Measurements from ENCODE around the gene CRADD. TPM values are rescaled to one million over a fixed set of nuclear protein-coding genes. Genes with fewer than 3 reads are reported as not detected.

CRADD gene
- polyA plus RNA-seq, 1 of the 3 experiments (the other 2 are of a cell fraction) = 13.6 TPM

- Histone ChIP-seq H3K4me2 (no peak overlapping the region), H3F3A (replicated peaks; ENCODE audit: insufficient read depth) (no peaks in the 10 kb centered on the region), H3K4me1 (ENCODE audit: control insufficient read depth in 1 of 2, insufficient read depth in 2 of 2, low read depth in 1 of 2, low read length in 1 of 2) (peaks cover 0 to 4% of the 10 kb centered on the region in 2 experiments; a peak in 2 of 4 replicates), H2AFZ (ENCODE audit: low read depth) (no peak overlapping the region), H3K79me2 (ENCODE audit: insufficient read depth) (no peaks in the 10 kb centered on the region), H3K36me3 (replicated peaks in 1 of 2; ENCODE audit: control insufficient read depth in 1 of 2, insufficient read depth in 2 of 2, low read length in 1 of 2) (no peaks in the 10 kb centered on the region), H3K27me3 (ENCODE audit: insufficient read depth) (no peaks in the 10 kb centered on the region), H3K4me3 (ENCODE audit: low read depth in 2 of 2, low read length in 1 of 2) (no peak overlapping the region), H3K9ac (no peak overlapping the region), H3K27ac (ENCODE audit: low read depth in 2 of 2, low read length in 1 of 2) (no peak overlapping the region), H3K9me2 (no peaks in the 10 kb centered on the region), H4K20me1 (ENCODE audit: insufficient read depth) (no peaks in the 10 kb centered on the region), H3K9me3 (no peaks in the 10 kb centered on the region)
- no peak for DNase-seq
- TF ChIP-seq NFIC (IDR thresholded peaks at IDR 0.05; ENCODE audit: borderline replicate concordance) (no peak), REST (IDR thresholded peaks at IDR 0.05; ENCODE audit: low read depth, low read length) (no peak), RXRA (IDR thresholded peaks at IDR 0.05; ENCODE audit: borderline replicate concordance, low read depth) (no peak), MXI1 (IDR thresholded peaks at IDR 0.05; ENCODE audit: low read depth, low read length) (no peak), POLR2AphosphoS5 (IDR thresholded peaks at IDR 0.05; ENCODE audit: low read depth, low read length) (no peak), NRF1 (IDR thresholded peaks at IDR 0.05; ENCODE audit: low read depth, low read length) (no peak), RFX5 (IDR thresholded peaks at IDR 0.05; ENCODE audit: low read length) (no peak), FOXJ3 (CRISPR knock-in tag; IDR thresholded peaks at IDR 0.05) (no peak), USF1 (IDR thresholded peaks at IDR 0.05; ENCODE audit: borderline replicate concordance, low read depth) (no peak), PBX3 (IDR thresholded peaks at IDR 0.05) (no peak), ELF1 (IDR thresholded peaks at IDR 0.05) (no peak), EZH2phosphoT487 (IDR thresholded peaks at IDR 0.05; ENCODE audit: borderline replicate concordance, low read depth) (no peak), JUND (IDR thresholded peaks at IDR 0.05) (no peak), CTCF (IDR thresholded peaks at IDR 0.05) (no peak)
- CTCF ChIA-PET = no interaction called here
- POLR2A ChIA-PET = no interaction called here
- 95% methylated on average over 2 of the region's 2 CpGs for WGBS (ENCODE audit: low lambda C conversion rate)
These were observed 117.6 kb downstream of the CRADD start for GRCh38 chr12:93794738-93795137.
